22Rv1 (cell line): ENCODE results near the gene FBXO28.

Experiments
- CTCF ChIP-seq: fragments of 450-650 bp; IDR thresholded peaks from 2 replicates; pipeline ENCODE4 v1.5.1; 2017; ENCODE audit warnings: mild to moderate bottlenecking
- ZFX ChIP-seq: fragments of 450-650 bp; IDR thresholded peaks from 2 replicates; pipeline ENCODE4 v1.6.1; 2017; ENCODE audit warnings: antibody characterized with exemption, borderline replicate concordance

- TF ChIP-seq CTCF (no peak), ZFX (no peak)
Measured at GRCh38 chr1:224138198-224138597, 24.3 kb downstream of the FBXO28 start.
